ENCODE results near the gene PSMB4. TPM values are rescaled to one million over a fixed set of nuclear protein-coding genes. Genes with fewer than 3 reads are reported as not detected.

PSMB4 gene
- total RNA-seq, 1 donor from 2014 or later: 322 TPM

DNA sequence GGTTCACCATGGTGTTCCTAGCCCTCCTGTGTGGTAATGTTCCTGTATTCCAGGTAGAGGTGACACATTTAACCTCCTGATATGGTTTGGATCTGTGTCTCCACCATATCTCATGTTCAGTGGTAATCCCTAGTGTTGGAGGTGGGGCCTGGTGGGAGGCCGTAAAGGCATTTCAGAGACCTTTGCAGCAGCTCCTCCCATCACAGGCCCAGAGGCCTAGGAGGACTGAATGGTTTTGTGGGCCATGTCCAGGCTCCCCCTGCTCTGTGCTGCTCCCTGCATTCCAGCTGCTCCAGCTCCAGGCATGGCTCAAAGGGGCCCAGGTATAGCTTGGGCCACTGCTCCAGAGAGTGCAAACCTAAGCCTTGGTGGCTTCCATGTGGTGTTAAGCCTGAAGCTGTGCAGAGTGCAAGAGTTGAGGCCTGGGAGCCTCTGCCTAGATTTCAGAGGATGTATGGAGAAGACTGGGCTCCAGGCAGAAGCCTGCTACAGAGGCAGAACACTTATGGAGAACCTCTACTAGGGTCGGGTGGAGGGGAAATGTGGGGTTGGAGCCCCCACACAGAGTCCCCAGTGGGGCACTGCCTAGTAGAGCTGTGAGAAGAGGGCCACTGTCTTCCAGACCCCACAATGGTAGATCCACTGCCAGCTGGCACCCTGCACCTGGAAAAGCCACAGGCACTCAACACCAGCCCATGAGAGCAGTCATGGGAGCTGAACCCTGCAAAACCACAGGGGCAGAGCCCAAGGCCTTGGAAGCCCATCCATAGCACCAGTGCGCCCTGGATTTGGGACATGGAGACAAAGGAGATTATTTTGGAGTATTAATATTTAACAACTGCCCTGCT lies 36.8 kb upstream of the PSMB4 start:
- TF ChIP-seq, protein P1, sequence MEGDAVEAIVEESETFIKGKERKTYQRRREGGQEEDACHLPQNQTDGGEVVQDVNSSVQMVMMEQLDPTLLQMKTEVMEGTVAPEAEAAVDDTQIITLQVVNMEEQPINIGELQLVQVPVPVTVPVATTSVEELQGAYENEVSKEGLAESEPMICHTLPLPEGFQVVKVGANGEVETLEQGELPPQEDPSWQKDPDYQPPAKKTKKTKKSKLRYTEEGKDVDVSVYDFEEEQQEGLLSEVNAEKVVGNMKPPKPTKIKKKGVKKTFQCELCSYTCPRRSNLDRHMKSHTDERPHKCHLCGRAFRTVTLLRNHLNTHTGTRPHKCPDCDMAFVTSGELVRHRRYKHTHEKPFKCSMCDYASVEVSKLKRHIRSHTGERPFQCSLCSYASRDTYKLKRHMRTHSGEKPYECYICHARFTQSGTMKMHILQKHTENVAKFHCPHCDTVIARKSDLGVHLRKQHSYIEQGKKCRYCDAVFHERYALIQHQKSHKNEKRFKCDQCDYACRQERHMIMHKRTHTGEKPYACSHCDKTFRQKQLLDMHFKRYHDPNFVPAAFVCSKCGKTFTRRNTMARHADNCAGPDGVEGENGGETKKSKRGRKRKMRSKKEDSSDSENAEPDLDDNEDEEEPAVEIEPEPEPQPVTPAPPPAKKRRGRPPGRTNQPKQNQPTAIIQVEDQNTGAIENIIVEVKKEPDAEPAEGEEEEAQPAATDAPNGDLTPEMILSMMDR (IDR thresholded peaks at IDR 0.05; ENCODE audit: unreplicated experiment): no peak
- H3K27me3 Mint-ChIP-seq (ENCODE audit: unreplicated experiment): peaks cover 15% of the 10 kb centered on the region
- peaks cover 13% of the 10 kb centered on the region for H3K9me3 Mint-ChIP-seq (ENCODE audit: unreplicated experiment)
- no peak for DNase-seq (ENCODE audit: low spot score)
- peaks cover 32% of the 10 kb centered on the region for H3K36me3 Mint-ChIP-seq (ENCODE audit: low read depth, unreplicated experiment)
- H3K4me3 Mint-ChIP-seq (ENCODE audit: unreplicated experiment): peak overlapping the region; percentile 53
- H3K4me1 Mint-ChIP-seq (ENCODE audit: unreplicated experiment): peaks cover 3% of the 10 kb centered on the region
- H3K27ac Mint-ChIP-seq (ENCODE audit: unreplicated experiment): no peak overlapping the region

DNA sequence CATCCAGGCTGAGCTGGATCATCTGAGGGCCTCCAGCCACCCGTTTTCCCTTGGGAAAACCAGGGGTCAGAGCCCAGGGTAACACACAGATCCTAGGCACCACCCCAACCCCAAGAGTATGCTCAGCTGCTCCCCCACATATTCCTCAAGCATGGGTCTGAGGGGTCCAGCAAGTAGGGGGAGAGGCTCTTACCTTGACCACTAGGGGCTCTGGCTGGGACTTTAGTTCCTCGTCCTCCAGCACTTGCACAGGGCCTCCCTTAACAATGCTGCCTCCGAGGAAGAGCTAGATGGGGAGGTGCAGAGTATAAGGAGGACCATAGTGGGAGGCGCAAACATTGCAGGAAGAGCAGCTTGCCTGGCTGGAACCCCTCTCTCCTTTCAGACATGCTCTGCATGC lies 34.4 kb upstream of the PSMB4 start:
- Mint-ChIP-seq H3K4me1 (ENCODE audit: unreplicated experiment) (peaks cover 3% of the 10 kb centered on the region), H3K4me3 (ENCODE audit: unreplicated experiment) (no peak overlapping the region), H3K27me3 (ENCODE audit: unreplicated experiment) (peaks cover 14% of the 10 kb centered on the region), H3K27ac (ENCODE audit: unreplicated experiment) (no peak overlapping the region), H3K9me3 (ENCODE audit: unreplicated experiment) (peaks cover 13% of the 10 kb centered on the region), H3K36me3 (ENCODE audit: low read depth, unreplicated experiment) (peaks cover 32% of the 10 kb centered on the region)
- DNase-seq (ENCODE audit: low spot score): no peak
- TF ChIP-seq, protein P1 (IDR thresholded peaks at IDR 0.05; ENCODE audit: unreplicated experiment): no peak

DNA sequence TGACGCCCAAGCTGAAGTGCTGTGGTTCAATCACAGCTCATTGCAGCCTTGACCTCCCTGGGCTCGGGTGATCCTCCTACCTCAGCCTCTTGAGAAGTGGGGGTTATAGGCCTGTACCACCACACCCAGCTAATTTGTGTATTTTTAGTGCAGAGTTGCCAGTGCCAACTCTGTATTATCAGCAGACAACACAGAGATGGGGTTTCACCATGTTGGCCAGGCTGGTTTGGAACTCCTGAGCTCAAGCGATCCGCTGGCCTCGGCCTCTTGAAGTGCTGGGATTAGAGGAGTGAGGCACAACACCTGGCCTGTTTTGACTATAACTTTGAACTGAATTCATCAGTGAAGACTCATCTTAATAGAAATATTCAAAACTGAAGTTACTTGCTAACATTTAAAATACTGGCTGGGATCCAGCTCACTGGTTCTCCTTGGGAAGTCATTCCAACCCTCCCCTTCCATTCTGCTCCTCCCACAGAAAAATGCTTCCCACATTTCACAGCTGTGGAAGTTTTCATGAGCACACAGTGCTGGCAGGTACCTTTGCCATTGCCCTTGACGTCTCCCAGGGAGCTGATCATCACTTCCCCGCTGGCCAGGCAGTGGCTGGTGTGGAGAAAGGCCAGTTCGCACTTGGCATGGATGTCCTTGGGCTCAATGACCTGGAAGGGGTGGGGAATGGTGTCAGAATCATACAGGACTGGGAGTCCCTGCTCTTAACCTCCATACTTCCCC lies 31.5 kb upstream of the PSMB4 start:
- Mint-ChIP-seq H3K4me3 (ENCODE audit: unreplicated experiment) (no peak overlapping the region), H3K4me1 (ENCODE audit: unreplicated experiment) (peaks cover 12% of the 10 kb centered on the region), H3K9me3 (ENCODE audit: unreplicated experiment) (peaks cover 7% of the 10 kb centered on the region), H3K27ac (ENCODE audit: unreplicated experiment) (no peak overlapping the region), H3K36me3 (ENCODE audit: low read depth, unreplicated experiment) (peaks cover 19% of the 10 kb centered on the region), H3K27me3 (ENCODE audit: unreplicated experiment) (peaks cover 13% of the 10 kb centered on the region)
- TF ChIP-seq, protein P1 (IDR thresholded peaks at IDR 0.05; ENCODE audit: unreplicated experiment): no peak
- no peak for DNase-seq (ENCODE audit: low spot score)

DNA sequence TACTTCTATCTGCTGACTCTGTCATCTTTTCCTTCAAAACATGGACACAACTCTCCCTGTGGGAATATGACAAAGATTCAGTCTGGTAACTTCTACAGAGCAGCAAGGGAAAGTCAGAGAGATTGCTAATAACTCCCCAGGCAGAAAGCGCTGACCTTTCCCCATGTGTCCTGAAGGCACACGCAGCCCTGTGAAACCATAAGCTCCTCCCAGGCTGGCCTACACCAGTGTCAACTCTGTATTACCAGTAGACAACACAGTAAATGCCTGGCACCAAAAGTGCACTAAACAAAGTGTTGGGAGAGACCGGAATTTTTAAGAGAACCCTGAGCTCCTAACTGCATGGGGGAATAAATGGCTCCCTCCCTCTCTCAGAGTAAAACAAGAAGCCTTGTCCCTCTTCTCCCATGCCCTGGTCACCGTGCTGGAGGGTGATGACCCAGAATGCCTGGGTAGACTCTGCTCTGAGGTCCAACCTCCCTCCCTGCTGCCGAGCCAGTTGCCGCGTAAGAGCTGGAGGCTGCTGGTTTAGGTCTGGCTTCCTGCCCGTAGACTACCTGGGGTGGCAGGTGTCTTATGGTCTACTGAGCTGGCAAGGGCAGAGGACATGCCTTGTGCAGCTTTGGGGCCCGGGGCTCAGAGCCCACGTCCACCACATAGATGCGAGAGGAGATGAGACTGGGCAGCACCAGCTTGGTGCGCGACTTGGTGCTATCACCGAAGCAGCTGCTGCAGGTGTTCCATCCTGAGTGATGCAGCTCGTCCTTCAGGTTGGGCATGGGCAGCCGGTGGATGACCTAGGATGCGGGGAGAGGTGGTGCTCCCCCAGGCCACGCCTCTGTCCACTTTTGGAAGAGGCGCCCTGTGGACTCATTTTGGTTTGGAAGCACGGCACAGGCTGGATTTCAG lies 30.7 kb upstream of the PSMB4 start:
- DNase-seq (ENCODE audit: low spot score): no peak
- Mint-ChIP-seq H3K4me1 (ENCODE audit: unreplicated experiment) (peaks cover 17% of the 10 kb centered on the region), H3K9me3 (ENCODE audit: unreplicated experiment) (no peaks in the 10 kb centered on the region), H3K4me3 (ENCODE audit: unreplicated experiment) (no peak overlapping the region), H3K36me3 (ENCODE audit: low read depth, unreplicated experiment) (peaks cover 11% of the 10 kb centered on the region), H3K27ac (ENCODE audit: unreplicated experiment) (no peak overlapping the region), H3K27me3 (ENCODE audit: unreplicated experiment) (peaks cover 13% of the 10 kb centered on the region)
- TF ChIP-seq, protein P1 (IDR thresholded peaks at IDR 0.05; ENCODE audit: unreplicated experiment): no peak
